GM12864 (cell line): ENCODE results near the gene FCER2.
A peak's percentile ranks its signal among the peaks of the same experiment; 100 is the strongest.

Experiments used
- DNase-seq: peaks from one replicate; pipeline ENCODE4 v3.0.0-alpha.2; 2011; ENCODE audit warnings: low read depth
- H3K4me3 ChIP-seq: 2 replicates; pipeline ENCODE4 v1.5.1; 2011; ENCODE audit warnings: mild to moderate bottlenecking, low read depth, low read length, control low read depth
- TF ChIP-seq, protein P1 (sequence below): IDR thresholded peaks from 2 replicates; pipeline ENCODE4 v1.5.1; 2011; ENCODE audit warnings: low read depth, mild to moderate bottlenecking, moderate library complexity, low read length, control low read depth, inconsistent platforms; ENCODE audit errors: missing control alignments

Gene FCER2

DNA sequence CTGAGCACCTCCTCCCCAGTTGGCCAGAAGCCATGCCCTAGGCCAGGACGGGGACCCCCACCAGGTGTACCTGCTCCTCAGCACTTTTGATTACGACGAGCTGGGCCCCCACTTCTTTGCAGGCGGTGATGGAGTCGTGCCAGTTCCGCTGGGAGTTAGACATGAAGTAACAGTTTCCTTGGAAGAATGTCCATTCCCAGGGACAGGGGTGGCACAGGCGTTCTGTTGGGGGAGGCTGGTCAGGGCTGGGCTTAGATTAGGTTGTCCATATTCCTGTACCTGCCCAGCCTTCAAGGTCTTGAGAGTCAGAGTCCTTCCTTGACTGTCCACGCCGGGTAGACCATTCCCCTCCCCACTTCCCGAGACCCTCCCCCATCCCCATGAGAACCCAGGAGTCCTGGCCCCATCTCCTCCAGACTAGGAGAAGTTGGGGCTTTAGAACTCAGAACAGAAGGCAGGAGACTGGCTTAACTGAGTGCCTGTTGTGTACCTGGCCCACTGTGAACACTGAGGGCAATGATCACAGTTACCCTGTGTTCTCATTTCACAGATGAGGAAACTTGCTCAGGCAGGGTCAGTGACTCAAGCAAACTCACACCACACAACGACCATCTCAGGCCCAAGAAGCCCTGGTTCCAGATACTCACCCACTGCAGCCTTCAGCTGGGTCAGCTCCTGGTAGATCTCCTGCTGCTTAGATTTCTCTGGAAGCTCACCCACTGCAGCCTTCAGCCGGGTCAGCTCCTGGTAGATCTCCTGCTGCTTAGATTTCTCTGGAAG lies 43.1 kb upstream of the FCER2 start:
- DNase-seq: no peak
- no peak overlapping the region for H3K4me3 ChIP-seq
- TF ChIP-seq, protein P1, sequence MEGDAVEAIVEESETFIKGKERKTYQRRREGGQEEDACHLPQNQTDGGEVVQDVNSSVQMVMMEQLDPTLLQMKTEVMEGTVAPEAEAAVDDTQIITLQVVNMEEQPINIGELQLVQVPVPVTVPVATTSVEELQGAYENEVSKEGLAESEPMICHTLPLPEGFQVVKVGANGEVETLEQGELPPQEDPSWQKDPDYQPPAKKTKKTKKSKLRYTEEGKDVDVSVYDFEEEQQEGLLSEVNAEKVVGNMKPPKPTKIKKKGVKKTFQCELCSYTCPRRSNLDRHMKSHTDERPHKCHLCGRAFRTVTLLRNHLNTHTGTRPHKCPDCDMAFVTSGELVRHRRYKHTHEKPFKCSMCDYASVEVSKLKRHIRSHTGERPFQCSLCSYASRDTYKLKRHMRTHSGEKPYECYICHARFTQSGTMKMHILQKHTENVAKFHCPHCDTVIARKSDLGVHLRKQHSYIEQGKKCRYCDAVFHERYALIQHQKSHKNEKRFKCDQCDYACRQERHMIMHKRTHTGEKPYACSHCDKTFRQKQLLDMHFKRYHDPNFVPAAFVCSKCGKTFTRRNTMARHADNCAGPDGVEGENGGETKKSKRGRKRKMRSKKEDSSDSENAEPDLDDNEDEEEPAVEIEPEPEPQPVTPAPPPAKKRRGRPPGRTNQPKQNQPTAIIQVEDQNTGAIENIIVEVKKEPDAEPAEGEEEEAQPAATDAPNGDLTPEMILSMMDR: no peak

DNA sequence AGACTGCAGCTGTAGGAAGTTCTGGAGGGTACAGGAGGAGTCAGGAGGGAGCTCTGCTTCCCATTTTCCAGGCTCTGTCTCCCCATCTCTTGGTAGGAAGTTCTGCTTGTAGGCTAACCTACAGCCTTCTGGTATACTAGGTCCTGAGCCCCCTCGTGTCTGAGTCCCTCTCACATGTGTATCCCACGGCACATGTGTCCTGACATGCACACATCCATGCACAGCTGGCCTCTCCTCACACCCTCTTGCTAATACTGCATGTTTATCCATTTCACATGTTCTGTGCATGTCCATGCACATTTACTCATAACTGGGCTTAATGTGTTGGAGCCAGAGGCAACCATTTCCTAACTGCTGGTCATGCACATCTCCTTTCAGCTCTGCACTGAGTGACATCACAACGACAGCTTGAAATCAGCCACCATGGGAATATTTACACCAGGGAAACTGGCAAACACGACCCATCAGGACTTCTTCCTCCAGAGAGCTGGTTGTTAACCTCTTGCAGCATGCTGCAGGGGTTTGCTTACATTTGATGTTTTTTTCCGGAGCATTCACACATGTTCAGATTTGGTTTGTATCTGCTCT lies 42.4 kb upstream of the FCER2 start:
- DNase-seq: no peak
- TF ChIP-seq, protein P1: no peak
- H3K4me3 ChIP-seq: no peak overlapping the region

DNA sequence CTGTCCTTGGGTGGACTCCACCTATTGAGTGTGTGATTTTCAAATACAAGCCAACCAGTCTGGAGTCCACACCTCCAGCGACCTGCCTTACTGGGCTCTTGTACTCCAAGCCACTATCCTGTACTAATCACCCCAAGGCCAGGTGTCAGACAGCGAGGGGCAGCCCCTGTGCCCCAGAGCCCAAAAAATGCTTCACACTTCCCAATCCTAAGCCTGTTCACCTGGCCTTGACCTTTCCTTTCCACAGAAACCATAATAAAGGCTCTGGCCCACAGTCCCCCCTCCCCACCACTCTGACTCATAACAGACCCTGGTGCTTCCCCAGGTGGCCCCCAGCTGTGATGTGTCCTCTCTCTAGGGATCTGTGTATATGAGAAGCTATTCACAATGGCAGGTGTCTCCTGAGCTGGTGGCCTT lies 41.5 kb upstream of the FCER2 start:
- TF ChIP-seq, protein P1: no peak
- DNase-seq: peak; percentile 59
- H3K4me3 ChIP-seq: no peak overlapping the region

DNA sequence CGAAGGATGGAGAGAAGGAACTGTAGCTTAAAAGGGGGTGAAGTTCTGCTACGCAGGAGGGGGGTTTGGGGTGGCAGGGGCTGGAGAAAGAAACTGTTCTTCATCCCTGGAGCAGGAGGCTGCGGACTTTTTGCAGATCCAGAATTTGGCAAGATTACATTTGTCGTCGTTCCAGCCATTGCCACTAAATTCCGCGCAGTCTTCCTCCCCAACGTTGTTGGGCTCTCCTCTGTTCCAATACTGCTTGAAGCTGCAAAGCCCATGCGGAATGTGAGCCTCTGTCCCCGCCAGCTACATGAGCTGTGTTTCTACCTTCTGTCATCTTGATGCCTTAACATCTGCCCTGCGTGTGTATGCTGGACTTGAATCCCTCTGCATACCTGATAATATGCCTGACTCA lies 41.1 kb upstream of the FCER2 start:
- no peak for DNase-seq
- no peak overlapping the region for H3K4me3 ChIP-seq
- TF ChIP-seq, protein P1: no peak

DNA sequence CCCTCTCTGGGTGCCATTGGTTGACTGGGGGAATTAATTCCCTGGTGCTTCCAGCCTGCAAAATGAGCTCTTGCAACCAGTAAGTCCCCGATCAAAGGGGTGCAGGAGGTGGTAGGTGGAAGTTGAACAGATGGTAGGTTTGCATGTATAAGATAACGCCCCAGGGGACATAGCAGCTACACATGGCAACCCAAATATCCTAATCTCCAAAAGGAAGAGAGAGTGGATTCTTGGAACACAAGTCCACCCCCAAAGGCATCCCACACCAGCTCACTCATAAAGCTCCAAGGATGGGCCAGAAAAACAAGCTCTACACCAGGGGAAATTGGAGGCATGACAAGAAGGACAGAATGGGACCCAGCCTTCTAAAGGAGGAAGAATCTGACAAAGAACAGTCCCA lies 40.6 kb upstream of the FCER2 start:
- TF ChIP-seq, protein P1: no peak
- no peak overlapping the region for H3K4me3 ChIP-seq
- no peak for DNase-seq

DNA sequence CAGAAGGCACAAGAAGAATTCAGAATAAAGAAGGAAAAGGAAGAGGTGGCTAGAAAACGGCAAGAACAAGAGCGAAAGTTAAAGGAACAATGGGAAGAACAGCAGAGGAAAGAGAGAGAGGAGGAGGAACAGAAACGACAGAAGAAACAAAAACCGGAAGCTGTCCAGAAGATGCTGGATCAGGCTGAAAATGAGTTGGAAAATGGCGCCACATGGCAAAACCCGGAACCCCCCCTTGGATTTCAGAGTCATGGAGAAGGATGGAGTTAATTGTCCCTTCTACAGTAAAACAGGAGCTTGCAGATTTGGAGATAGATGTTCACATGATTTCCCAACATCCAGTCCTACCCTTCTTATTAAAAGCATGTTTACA lies 38.7 kb upstream of the FCER2 start:
- DNase-seq: no peak
- TF ChIP-seq, protein P1: no peak
- no peak overlapping the region for H3K4me3 ChIP-seq
